Adipocyte (in vitro differentiated cells): ENCODE data around the gene CALU.

Experiments
- DNase-seq: peaks from one replicate; pipeline ENCODE4 v3.0.0-alpha.2; 2015; ENCODE audit warnings: low read depth
- H3K27me3 ChIP-seq: replicated peaks from 2 replicates; pipeline ENCODE4 v1.7.0; 2013; ENCODE audit warnings: mild to moderate bottlenecking, low read length, moderate library complexity; ENCODE audit not compliant: control insufficient read depth, insufficient read depth
- H3K36me3 ChIP-seq: 2 replicates; pipeline ENCODE4 v1.7.0; 2013; ENCODE audit warnings: low read length, mild to moderate bottlenecking, moderate library complexity; ENCODE audit not compliant: control insufficient read depth, insufficient read depth, severe bottlenecking
- H3K4me1 ChIP-seq: 2 replicates; pipeline ENCODE4 v1.7.0; 2013; ENCODE audit warnings: mild to moderate bottlenecking, low read length, moderate library complexity; ENCODE audit not compliant: control insufficient read depth, insufficient read depth
- H3K4me3 ChIP-seq: 2 replicates; pipeline ENCODE4 v1.7.0; 2013; ENCODE audit warnings: mild to moderate bottlenecking, low read length, moderate library complexity
- H3K9ac ChIP-seq: 2 replicates; pipeline ENCODE4 v1.7.0; 2013; ENCODE audit warnings: mild to moderate bottlenecking, low read length, moderate library complexity
- H3K9me3 ChIP-seq: 2 replicates; pipeline ENCODE4 v1.7.0; 2013; ENCODE audit warnings: mild to moderate bottlenecking, low read length, moderate library complexity; ENCODE audit not compliant: control insufficient read depth

CALU gene

GRCh38 chr7:128726059-128726736 lies 13.0 kb upstream of the CALU start:
- Histone ChIP-seq H3K9me3 (no peaks in the 10 kb centered on the region), H3K27me3 (no peaks in the 10 kb centered on the region), H3K9ac (no peak overlapping the region), H3K36me3 (no peaks in the 10 kb centered on the region), H3K4me1 (no peaks in the 10 kb centered on the region), H3K4me3 (no peak overlapping the region)
- DNase-seq: no peak

DNA sequence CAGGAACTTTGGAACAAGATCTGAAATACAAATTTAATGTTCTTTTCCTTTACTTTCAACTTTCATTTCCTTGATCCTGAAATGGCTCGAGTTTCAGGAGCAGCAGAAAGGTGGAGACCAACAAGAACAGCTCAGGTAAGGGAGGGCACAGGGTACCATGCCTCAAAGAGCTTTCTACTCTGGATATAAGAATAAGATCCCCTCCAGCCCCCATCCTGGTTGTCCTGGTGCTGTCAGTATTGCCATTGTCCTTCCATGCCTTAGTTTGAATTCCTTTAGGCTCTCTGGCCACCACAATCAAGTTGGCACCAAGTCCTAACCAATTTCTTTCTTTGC lies 12.5 kb upstream of the CALU start:
- Histone ChIP-seq H3K36me3 (no peaks in the 10 kb centered on the region), H3K4me3 (no peak overlapping the region), H3K27me3 (no peaks in the 10 kb centered on the region), H3K9ac (no peak overlapping the region), H3K4me1 (no peaks in the 10 kb centered on the region), H3K9me3 (no peaks in the 10 kb centered on the region)
- no peak for DNase-seq

DNA sequence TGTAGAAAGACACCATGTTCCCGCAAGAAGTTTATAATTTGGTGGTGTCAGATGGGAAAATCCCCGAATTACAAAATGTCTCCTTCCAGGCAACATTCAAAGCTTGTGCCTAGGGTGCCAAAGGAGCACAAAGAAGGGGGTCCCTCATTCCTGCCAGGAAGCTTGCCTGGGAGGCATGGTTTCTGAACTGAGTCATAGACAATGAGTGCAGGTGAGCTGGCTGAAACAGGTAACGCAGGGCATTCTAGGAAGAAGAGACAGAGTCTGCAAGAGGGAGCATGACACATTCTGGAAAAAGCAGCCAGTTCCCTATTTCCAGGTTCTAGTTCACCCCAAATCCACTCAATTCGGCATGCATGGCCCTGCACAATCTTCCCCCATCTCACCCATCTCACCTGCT lies 11.9 kb upstream of the CALU start:
- no peaks in the 10 kb centered on the region for H3K36me3 ChIP-seq
- no peak overlapping the region for H3K9ac ChIP-seq
- no peaks in the 10 kb centered on the region for H3K27me3 ChIP-seq
- no peak for DNase-seq
- H3K9me3 ChIP-seq: no peaks in the 10 kb centered on the region
- no peak overlapping the region for H3K4me3 ChIP-seq
- H3K4me1 ChIP-seq: no peaks in the 10 kb centered on the region

DNA sequence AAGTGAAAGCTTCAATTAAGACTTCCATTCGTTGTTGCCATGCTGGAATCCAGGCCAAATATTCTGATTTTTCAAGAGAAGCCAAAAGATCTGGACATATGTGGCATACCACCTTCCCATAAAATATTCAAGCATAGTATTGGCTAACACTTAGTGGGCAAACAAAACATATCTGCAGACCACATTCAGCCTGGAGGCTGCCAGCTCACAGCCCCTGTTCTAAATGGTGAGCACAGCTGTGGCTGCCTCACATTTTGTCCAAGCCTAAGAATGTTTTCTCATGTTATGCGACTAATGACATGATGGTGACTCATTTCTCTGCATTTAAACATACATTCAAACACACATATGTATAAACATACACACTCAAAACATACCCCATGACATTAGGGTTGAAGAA lies 10.6 kb upstream of the CALU start:
- Histone ChIP-seq H3K27me3 (no peaks in the 10 kb centered on the region), H3K4me3 (no peak overlapping the region), H3K9me3 (no peaks in the 10 kb centered on the region), H3K36me3 (no peaks in the 10 kb centered on the region), H3K9ac (no peak overlapping the region), H3K4me1 (peaks cover 2% of the 10 kb centered on the region)
- peak; percentile 84 for DNase-seq

DNA sequence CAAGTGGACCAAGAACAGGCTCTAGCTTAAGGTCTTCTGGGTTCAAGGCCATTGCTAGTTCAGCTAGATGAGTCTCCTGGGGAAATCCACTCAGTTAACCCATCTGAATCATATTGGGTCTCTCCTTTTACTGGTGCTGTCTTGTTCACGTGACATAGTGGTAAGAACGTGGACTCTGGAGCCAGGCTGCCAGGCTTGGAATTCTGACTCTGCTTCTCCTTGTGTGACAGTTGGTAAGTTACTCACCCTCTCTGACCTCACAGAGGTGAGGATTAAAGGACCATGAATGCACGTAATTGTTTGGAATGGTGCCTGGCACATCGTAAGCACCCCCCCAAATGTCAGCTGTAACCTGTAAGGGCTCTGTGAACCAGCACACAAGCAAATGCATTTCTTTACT lies 9.7 kb upstream of the CALU start:
- DNase-seq: no peak
- Histone ChIP-seq H3K9ac (no peak overlapping the region), H3K4me1 (peaks cover 4% of the 10 kb centered on the region), H3K4me3 (no peak overlapping the region), H3K9me3 (no peaks in the 10 kb centered on the region), H3K36me3 (no peaks in the 10 kb centered on the region), H3K27me3 (no peaks in the 10 kb centered on the region)

DNA sequence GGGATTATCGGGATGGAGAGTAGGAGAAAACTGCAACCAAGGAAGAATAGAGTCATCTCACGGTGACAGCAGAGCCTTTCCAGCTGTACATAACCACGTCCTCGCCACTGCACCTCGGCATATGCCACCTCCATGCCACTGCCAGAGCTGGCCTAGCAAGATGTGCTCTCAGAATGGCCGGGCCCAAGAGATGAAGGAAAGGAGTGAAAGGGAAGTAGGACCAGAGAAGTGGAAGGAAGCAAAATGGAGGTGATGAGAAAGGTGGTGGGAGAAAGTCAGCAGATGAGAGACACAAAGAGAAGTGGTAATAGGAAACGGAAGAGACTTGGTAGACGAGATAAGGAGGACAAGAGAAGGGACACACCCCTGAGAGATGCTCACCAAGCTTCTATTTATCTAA lies 8.0 kb upstream of the CALU start:
- Histone ChIP-seq H3K4me1 (peaks cover 4% of the 10 kb centered on the region), H3K9ac (no peak overlapping the region), H3K27me3 (no peaks in the 10 kb centered on the region), H3K4me3 (no peak overlapping the region), H3K36me3 (no peaks in the 10 kb centered on the region), H3K9me3 (no peaks in the 10 kb centered on the region)
- no peak for DNase-seq

GRCh38 chr7:128732521-128733277 lies 6.5 kb upstream of the CALU start:
- no peak overlapping the region for H3K4me3 ChIP-seq

DNA sequence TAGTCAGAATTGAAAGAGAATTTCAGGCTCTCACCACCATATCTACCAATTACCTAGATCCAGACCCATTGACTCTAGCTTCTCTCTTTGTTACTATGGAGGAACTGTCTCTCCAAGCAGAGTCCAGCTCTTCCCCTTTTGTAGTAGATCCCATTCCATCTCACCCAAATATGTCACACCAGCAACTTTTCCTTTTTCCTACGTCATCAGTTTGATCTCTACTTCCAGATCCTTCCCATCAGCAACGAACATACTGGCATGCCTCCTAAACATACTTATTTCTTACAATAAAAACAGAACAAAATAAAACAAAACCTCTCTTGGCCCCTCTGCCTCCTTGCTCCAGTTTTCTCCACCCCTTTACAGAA lies 5.9 kb upstream of the CALU start:
- no peaks in the 10 kb centered on the region for H3K27me3 ChIP-seq
- no peaks in the 10 kb centered on the region for H3K9me3 ChIP-seq
- H3K4me1 ChIP-seq: peaks cover 12% of the 10 kb centered on the region
- no peak overlapping the region for H3K9ac ChIP-seq
- no peak for DNase-seq
- H3K4me3 ChIP-seq: no peak overlapping the region
- no peaks in the 10 kb centered on the region for H3K36me3 ChIP-seq

More at GRCh38 chr7:128732521-128733277, 6.5 kb upstream of the CALU start:
- Histone ChIP-seq H3K9ac (no peak overlapping the region), H3K9me3 (no peaks in the 10 kb centered on the region), H3K27me3 (no peaks in the 10 kb centered on the region), H3K36me3 (no peaks in the 10 kb centered on the region), H3K4me1 (peaks cover 7% of the 10 kb centered on the region)
- DNase-seq: no peak

DNA sequence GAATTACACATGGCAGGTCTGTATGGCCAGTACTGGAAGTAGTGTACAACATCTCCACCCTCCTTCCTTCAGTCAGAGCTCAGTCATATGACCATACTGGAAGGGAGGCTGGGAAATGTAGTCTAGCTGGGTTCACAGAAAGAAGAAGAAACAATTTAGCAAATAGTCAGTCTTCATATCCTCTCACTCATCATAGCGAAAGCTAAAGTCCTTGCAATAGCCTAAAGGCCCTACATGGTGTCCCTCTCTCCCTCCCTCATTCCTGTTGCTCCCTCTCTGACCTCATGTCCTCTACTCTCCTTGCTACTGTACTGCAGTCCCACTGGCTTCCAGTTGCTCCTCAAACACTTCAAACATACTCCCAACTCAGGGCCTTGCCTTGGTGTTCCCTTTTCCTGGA lies 4.3 kb upstream of the CALU start:
- no peaks in the 10 kb centered on the region for H3K36me3 ChIP-seq
- H3K4me1 ChIP-seq: peaks cover 18% of the 10 kb centered on the region
- H3K9me3 ChIP-seq: no peaks in the 10 kb centered on the region
- no peak overlapping the region for H3K9ac ChIP-seq
- H3K4me3 ChIP-seq: no peak overlapping the region
- no peak for DNase-seq
- H3K27me3 ChIP-seq: no peaks in the 10 kb centered on the region

- Histone ChIP-seq H3K4me3 (no peak overlapping the region), H3K36me3 (no peaks in the 10 kb centered on the region), H3K9me3 (no peaks in the 10 kb centered on the region), H3K27me3 (no peaks in the 10 kb centered on the region), H3K9ac (no peak overlapping the region), H3K4me1 (peaks cover 18% of the 10 kb centered on the region)
- DNase-seq: no peak
Measured at GRCh38 chr7:128735436-128735835, 3.7 kb upstream of the CALU start.

GRCh38 chr7:128737441-128737840 lies 1.7 kb upstream of the CALU start:
- Histone ChIP-seq H3K4me1 (peaks cover 36% of the 10 kb centered on the region), H3K4me3 (no peak overlapping the region), H3K9me3 (no peaks in the 10 kb centered on the region), H3K9ac (no peak overlapping the region), H3K27me3 (no peaks in the 10 kb centered on the region), H3K36me3 (no peaks in the 10 kb centered on the region)
- no peak for DNase-seq
